ENCODE results near the gene LAX1.

LAX1 gene

DNA sequence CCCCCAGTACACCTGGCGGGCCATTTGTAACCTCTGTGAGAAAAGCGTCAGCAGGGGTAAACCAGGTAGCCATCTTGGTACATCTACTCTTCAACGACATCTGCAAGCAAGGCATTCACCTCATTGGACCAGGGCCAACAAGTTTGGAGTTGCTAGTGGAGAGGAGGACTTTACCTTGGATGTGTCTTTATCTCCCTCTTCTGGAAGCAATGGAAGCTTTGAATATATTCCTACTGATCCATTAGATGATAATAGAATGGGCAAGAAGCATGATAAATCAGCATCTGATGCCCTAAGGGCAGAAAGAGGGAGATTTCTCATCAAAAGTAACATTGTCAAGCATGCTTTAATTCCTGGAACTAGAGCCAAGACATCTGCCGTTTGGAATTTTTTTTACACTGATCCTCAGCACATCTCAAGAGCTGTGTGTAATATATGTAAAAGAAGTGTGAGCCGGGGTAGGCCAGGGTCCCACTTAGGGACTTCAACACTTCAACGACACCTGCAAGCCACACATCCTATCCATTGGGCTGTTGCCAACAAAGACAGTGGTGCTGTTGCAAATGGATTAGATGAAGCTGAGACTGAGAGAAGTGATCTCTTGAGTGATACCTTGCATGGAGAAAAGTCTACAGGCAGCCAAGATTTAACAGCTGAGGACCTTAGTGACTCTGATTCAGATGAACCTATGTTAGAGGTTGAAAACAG lies 33.1 kb downstream of the LAX1 start:
- Histone ChIP-seq H4K8ac (ENCODE audit: low read length) (no peak overlapping the region), H2AFZ (ENCODE audit: low read depth, low read length) (no peak overlapping the region), H2AK5ac (ENCODE audit: low read length, severe bottlenecking) (no peak overlapping the region), H3K18ac (ENCODE audit: low read depth in 1 of 2, low read length in 2 of 2) (no peak overlapping the region), H2BK120ac (ENCODE audit: low read depth, low read length) (no peak overlapping the region), H3K4me2 (ENCODE audit: low read length, poor library complexity, severe bottlenecking) (no peak overlapping the region), H3K4me3 (ENCODE audit: insufficient read depth in 1 of 2, low read depth in 1 of 2, low read length in 2 of 2) (peak overlapping the region in 1 of 2 experiments; percentile 96), H3K4ac (ENCODE audit: low read depth in 1 of 2, low read length in 2 of 2) (no peak overlapping the region), H3K9ac (ENCODE audit: low read length) (no peak overlapping the region), H3K23ac (ENCODE audit: low read length in 2 of 2) (peak overlapping the region in 1 of 2 experiments; percentile 11), H3K27ac (ENCODE audit: low read length, poor library complexity, severe bottlenecking) (no peak overlapping the region), H3K79me1 (replicated peaks; ENCODE audit: low read length, poor library complexity, severe bottlenecking) (no peaks in the 10 kb centered on the region), H2BK15ac (ENCODE audit: low read depth, poor library complexity, severe bottlenecking) (no peak overlapping the region), H3K14ac (ENCODE audit: low read length in 2 of 2) (no peak overlapping the region), H4K91ac (ENCODE audit: low read length) (no peak overlapping the region), H2BK5ac (ENCODE audit: low read depth, low read length, poor library complexity, severe bottlenecking) (no peak overlapping the region), H3K36me3 (ENCODE audit: control insufficient read depth in 1 of 2, insufficient read depth in 2 of 2, low read depth in 1 of 2, low read length in 2 of 2) (peaks cover 8 to 36% of the 10 kb centered on the region in 2 experiments), H3K4me1 (ENCODE audit: control insufficient read depth, insufficient read depth, low read depth, low read length) (peaks cover 2% of the 10 kb centered on the region), H3K27me3 (ENCODE audit: control insufficient read depth in 1 of 2, insufficient read depth in 1 of 2, low read length in 2 of 2) (no peaks in the 10 kb centered on the region), H3K9me3 (ENCODE audit: control insufficient read depth, low read length) (no peaks in the 10 kb centered on the region), H2BK12ac (ENCODE audit: low read length in 2 of 2) (no peak overlapping the region)
- no peak for DNase-seq
- WGBS: 98% methylated on average over 5 of the region's 6 CpGs

DNA sequence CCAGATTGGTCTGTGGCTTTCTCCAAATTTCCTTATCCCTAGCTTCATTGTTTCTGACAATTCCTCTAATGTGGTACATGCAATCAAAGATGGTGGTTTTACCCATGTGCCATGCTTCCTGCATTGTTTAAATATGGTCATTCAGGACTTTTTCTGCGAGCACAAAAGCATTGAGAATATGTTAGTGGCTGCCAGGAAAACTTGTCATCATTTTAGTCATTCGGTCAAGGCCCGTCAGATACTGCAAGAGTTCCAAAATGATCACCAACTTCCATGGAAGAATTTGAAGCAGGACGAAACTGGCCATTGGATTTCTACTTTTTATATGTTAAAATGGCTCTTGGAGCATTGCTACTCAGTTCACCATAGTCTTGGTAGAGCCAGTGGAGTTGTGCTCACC lies 34.2 kb downstream of the LAX1 start:
- Histone ChIP-seq H3K4me3 (ENCODE audit: insufficient read depth in 1 of 2, low read depth in 1 of 2, low read length in 2 of 2) (no peak overlapping the region), H2AK5ac (ENCODE audit: low read length, severe bottlenecking) (no peak overlapping the region), H3K79me1 (replicated peaks; ENCODE audit: low read length, poor library complexity, severe bottlenecking) (no peaks in the 10 kb centered on the region), H3K27me3 (ENCODE audit: control insufficient read depth in 1 of 2, insufficient read depth in 1 of 2, low read length in 2 of 2) (no peaks in the 10 kb centered on the region), H3K4me2 (ENCODE audit: low read length, poor library complexity, severe bottlenecking) (no peak overlapping the region), H3K9me3 (ENCODE audit: control insufficient read depth, low read length) (no peaks in the 10 kb centered on the region), H2BK15ac (ENCODE audit: low read depth, poor library complexity, severe bottlenecking) (no peak overlapping the region), H3K9ac (ENCODE audit: low read length) (no peak overlapping the region), H3K23ac (ENCODE audit: low read length in 2 of 2) (no peak overlapping the region), H3K4me1 (ENCODE audit: control insufficient read depth, insufficient read depth, low read depth, low read length) (peaks cover 2% of the 10 kb centered on the region), H2BK5ac (ENCODE audit: low read depth, low read length, poor library complexity, severe bottlenecking) (no peak overlapping the region), H2BK12ac (ENCODE audit: low read length in 2 of 2) (no peak overlapping the region), H3K4ac (ENCODE audit: low read depth in 1 of 2, low read length in 2 of 2) (no peak overlapping the region), H3K27ac (ENCODE audit: low read length, poor library complexity, severe bottlenecking) (no peak overlapping the region), H4K91ac (ENCODE audit: low read length) (no peak overlapping the region), H3K18ac (ENCODE audit: low read depth in 1 of 2, low read length in 2 of 2) (no peak overlapping the region), H4K8ac (ENCODE audit: low read length) (no peak overlapping the region), H3K36me3 (ENCODE audit: control insufficient read depth in 1 of 2, insufficient read depth in 2 of 2, low read depth in 1 of 2, low read length in 2 of 2) (peaks cover 14 to 44% of the 10 kb centered on the region in 2 experiments), H3K14ac (ENCODE audit: low read length in 2 of 2) (no peak overlapping the region), H2BK120ac (ENCODE audit: low read depth, low read length) (no peak overlapping the region), H2AFZ (ENCODE audit: low read depth, low read length) (no peak overlapping the region)
- 98% methylated on average over 4 of the region's 4 CpGs for WGBS
- no peak for DNase-seq

DNA sequence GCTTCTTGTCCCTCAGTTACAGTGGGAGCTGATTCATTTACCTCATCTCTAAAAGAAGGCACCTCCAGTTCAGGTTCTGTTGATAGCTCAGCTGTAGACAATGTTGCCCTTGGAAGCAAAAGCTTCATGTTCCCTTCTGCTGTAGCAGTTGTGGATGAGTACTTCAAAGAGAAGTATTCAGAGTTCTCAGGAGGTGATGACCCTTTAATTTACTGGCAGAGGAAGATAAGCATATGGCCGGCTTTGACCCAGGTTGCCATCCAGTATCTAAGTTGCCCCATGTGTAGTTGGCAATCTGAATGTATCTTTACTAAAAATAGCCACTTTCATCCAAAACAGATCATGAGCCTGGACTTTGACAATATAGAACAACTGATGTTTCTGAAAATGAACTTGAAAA lies 35.0 kb downstream of the LAX1 start:
- no peak overlapping the region for H3K4ac ChIP-seq (ENCODE audit: low read depth in 1 of 2, low read length in 2 of 2)
- H3K27me3 ChIP-seq (ENCODE audit: control insufficient read depth in 1 of 2, insufficient read depth in 1 of 2, low read length in 2 of 2): no peaks in the 10 kb centered on the region
- no peaks in the 10 kb centered on the region for H3K9me3 ChIP-seq (ENCODE audit: control insufficient read depth, low read length)
- no peak overlapping the region for H2AFZ ChIP-seq (ENCODE audit: low read depth, low read length)
- H3K14ac ChIP-seq (ENCODE audit: low read length in 2 of 2): no peak overlapping the region
- no peak overlapping the region for H2BK15ac ChIP-seq (ENCODE audit: low read depth, poor library complexity, severe bottlenecking)
- no peaks in the 10 kb centered on the region for H3K79me1 ChIP-seq (replicated peaks; ENCODE audit: low read length, poor library complexity, severe bottlenecking)
- H3K18ac ChIP-seq (ENCODE audit: low read depth in 1 of 2, low read length in 2 of 2): no peak overlapping the region
- WGBS: no CpG with 5 or more reads among the region's 1 CpG
- peaks cover 2% of the 10 kb centered on the region for H3K4me1 ChIP-seq (ENCODE audit: control insufficient read depth, insufficient read depth, low read depth, low read length)
- no peak overlapping the region for H2BK120ac ChIP-seq (ENCODE audit: low read depth, low read length)
- H3K4me2 ChIP-seq (ENCODE audit: low read length, poor library complexity, severe bottlenecking): no peak overlapping the region
- no peak overlapping the region for H3K27ac ChIP-seq (ENCODE audit: low read length, poor library complexity, severe bottlenecking)
- H4K8ac ChIP-seq (ENCODE audit: low read length): no peak overlapping the region
- H4K91ac ChIP-seq (ENCODE audit: low read length): no peak overlapping the region
- no peak overlapping the region for H3K23ac ChIP-seq (ENCODE audit: low read length in 2 of 2)
- H3K4me3 ChIP-seq (ENCODE audit: insufficient read depth in 1 of 2, low read depth in 1 of 2, low read length in 2 of 2): no peak overlapping the region
- no peak overlapping the region for H2BK5ac ChIP-seq (ENCODE audit: low read depth, low read length, poor library complexity, severe bottlenecking)
- no peak overlapping the region for H2BK12ac ChIP-seq (ENCODE audit: low read length in 2 of 2)
- DNase-seq: no peak
- no peak overlapping the region for H2AK5ac ChIP-seq (ENCODE audit: low read length, severe bottlenecking)
- peaks cover 14 to 44% of the 10 kb centered on the region in 2 experiments for H3K36me3 ChIP-seq (ENCODE audit: control insufficient read depth in 1 of 2, insufficient read depth in 2 of 2, low read depth in 1 of 2, low read length in 2 of 2)
- no peak overlapping the region for H3K9ac ChIP-seq (ENCODE audit: low read length)

DNA sequence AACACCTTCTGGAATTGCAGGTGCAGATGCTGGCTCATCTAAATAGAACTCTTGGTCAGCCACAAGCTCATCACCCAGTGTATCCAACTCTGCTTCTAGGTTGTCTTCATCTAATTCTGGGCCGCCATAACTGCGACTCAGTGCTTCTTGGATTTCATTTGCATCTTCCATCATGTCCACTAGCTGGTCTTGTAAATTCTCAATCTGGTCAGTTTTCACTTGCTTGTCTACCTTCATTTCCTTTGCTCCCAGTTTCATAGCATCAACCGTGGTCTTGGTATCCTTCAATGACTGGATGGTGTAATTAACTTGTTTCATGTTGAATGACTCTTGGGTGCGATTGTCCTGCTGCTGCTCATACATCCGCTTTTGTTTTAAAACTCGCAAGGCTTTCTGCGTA lies 40.7 kb downstream of the LAX1 start:
- H3K27ac ChIP-seq (ENCODE audit: low read length, poor library complexity, severe bottlenecking): no peak overlapping the region
- no peak overlapping the region for H2BK5ac ChIP-seq (ENCODE audit: low read depth, low read length, poor library complexity, severe bottlenecking)
- H3K9me3 ChIP-seq (ENCODE audit: control insufficient read depth, low read length): no peaks in the 10 kb centered on the region
- H2AK5ac ChIP-seq (ENCODE audit: low read length, severe bottlenecking): no peak overlapping the region
- H3K18ac ChIP-seq (ENCODE audit: low read depth in 1 of 2, low read length in 2 of 2): no peak overlapping the region
- WGBS: 98% methylated on average over 7 of the region's 7 CpGs
- no peak overlapping the region for H3K9ac ChIP-seq (ENCODE audit: low read length)
- no peak overlapping the region for H3K4ac ChIP-seq (ENCODE audit: low read depth in 1 of 2, low read length in 2 of 2)
- no peak overlapping the region for H4K91ac ChIP-seq (ENCODE audit: low read length)
- H2BK120ac ChIP-seq (ENCODE audit: low read depth, low read length): no peak overlapping the region
- peaks cover 22 to 54% of the 10 kb centered on the region in 2 experiments for H3K36me3 ChIP-seq (ENCODE audit: control insufficient read depth in 1 of 2, insufficient read depth in 2 of 2, low read depth in 1 of 2, low read length in 2 of 2)
- no peak overlapping the region for H3K4me2 ChIP-seq (ENCODE audit: low read length, poor library complexity, severe bottlenecking)
- no peak overlapping the region for H2AFZ ChIP-seq (ENCODE audit: low read depth, low read length)
- no peak overlapping the region for H4K8ac ChIP-seq (ENCODE audit: low read length)
- no peak overlapping the region for H3K23ac ChIP-seq (ENCODE audit: low read length in 2 of 2)
- no peak overlapping the region for H2BK12ac ChIP-seq (ENCODE audit: low read length in 2 of 2)
- H2BK15ac ChIP-seq (ENCODE audit: low read depth, poor library complexity, severe bottlenecking): no peak overlapping the region
- H3K4me1 ChIP-seq (ENCODE audit: control insufficient read depth, insufficient read depth, low read depth, low read length): peaks cover 2% of the 10 kb centered on the region
- H3K4me3 ChIP-seq (ENCODE audit: insufficient read depth in 1 of 2, low read depth in 1 of 2, low read length in 2 of 2): no peak overlapping the region
- H3K14ac ChIP-seq (ENCODE audit: low read length in 2 of 2): no peak overlapping the region
- H3K27me3 ChIP-seq (ENCODE audit: control insufficient read depth in 1 of 2, insufficient read depth in 1 of 2, low read length in 2 of 2): no peaks in the 10 kb centered on the region
- no peak for DNase-seq
- H3K79me1 ChIP-seq (replicated peaks; ENCODE audit: low read length, poor library complexity, severe bottlenecking): no peaks in the 10 kb centered on the region

Data from mesenchymal stem cell (in vitro differentiated cells and primary cell).